HCT116 (cell line): Measurements from ENCODE around the gene RNF141. TPM values are rescaled to one million over a fixed set of nuclear protein-coding genes. Genes with fewer than 3 reads are reported as not detected.

Experiments
- ATAC-seq: fragments of 200-7000 bp; cut with Tn5 transposase; 2 replicates; pipeline ENCODE4 v1.9.1; 2020; ENCODE audit warnings: mild to moderate bottlenecking, moderate library complexity
- BruUV-seq: library from RNA; stranded (reverse); fragments of 400-500 nt; replicated peaks from 2 replicates; lab custom pipeline; 2021; lab: Mats Ljungman, UMichigan
- CTCF ChIA-PET: fragments of 300-600 bp; sonication (Branson Sonifier 250); formaldehyde crosslinking; loops from one replicate; lab custom pipeline; 2021; ENCODE audit warnings: antibody characterized with exemption; lab: Charles Lee
- POLR2A ChIA-PET: fragments of 300-600, 350-600 bp; sonication (Branson Sonifier 250); formaldehyde crosslinking; loops from one replicate; lab custom pipeline; 2021; ENCODE audit warnings: antibody characterized with exemption; lab: Charles Lee
- RAD21 ChIA-PET, 2 experiments: fragments of 300-600 bp; sonication (Branson Sonifier 250); formaldehyde crosslinking; loops; one replicate each; lab custom pipeline; 2023; ENCODE audit warnings: low total read pairs in 2 of 2; ENCODE audit not compliant: uncharacterized antibody in 2 of 2, unreplicated experiment in 2 of 2, low non-redundant PET in 1 of 2; lab: Charles Lee
- DNase-seq: peaks from one replicate; pipeline ENCODE4 v3.0.0-alpha.2; 2010; ENCODE audit warnings: low read depth, low spot score
- H2AFZ ChIP-seq: fragments of 200-600 bp; shearing (Covaris generic), sonication (generic); 2 replicates; pipeline ENCODE4 v1.6.1; 2017; ENCODE audit warnings: low read depth, mixed run types, mixed read lengths, antibody characterized with exemption, low read length; ENCODE audit not compliant: poor library complexity, severe bottlenecking
- H3K27ac ChIP-seq: 2 replicates; pipeline ENCODE4 v1.5.1; 2012; ENCODE audit warnings: low read depth, low read length
- H3K27me3 ChIP-seq: fragments of 200-600 bp; sonication (generic); 2 replicates; pipeline ENCODE4 v1.6.1; 2016; ENCODE audit warnings: mixed run types, low read length, mixed read lengths; ENCODE audit not compliant: insufficient read depth
- H3K36me3 ChIP-seq, 2 experiments: fragments of 200-500 bp in 1 of 2; fragments of 200-600 bp in 1 of 2; sonication (Bioruptor generic) in 1 of 2; sonication (generic) in 1 of 2; 2 replicates each; pipeline versions ENCODE4 v1.5.1 to v1.6.1; 2014 to 2016; ENCODE audit warnings: low read length in 2 of 2, inconsistent platforms in 1 of 2, mixed read lengths in 1 of 2, mixed run types in 1 of 2; ENCODE audit not compliant: insufficient read depth in 2 of 2, control insufficient read depth in 1 of 2
- H3K4me1 ChIP-seq, 2 experiments: fragments of 200-600 bp in 1 of 2; sonication (generic) in 1 of 2; 2 replicates each; pipeline versions ENCODE4 v1.5.1 to v1.6.1; 2012 to 2017; ENCODE audit warnings: low read length in 2 of 2, inconsistent platforms in 1 of 2, mild to moderate bottlenecking in 1 of 2, mixed read lengths in 1 of 2, mixed run types in 1 of 2, moderate library complexity in 1 of 2; ENCODE audit not compliant: insufficient read depth in 2 of 2, control insufficient read depth in 1 of 2
- H3K4me2 ChIP-seq: fragments of 200-600 bp; sonication (generic); 2 replicates; pipeline ENCODE4 v1.6.1; 2017; ENCODE audit warnings: mixed run types, low read length, mixed read lengths
- H3K4me3 ChIP-seq, 2 experiments: fragments of 200-600 bp in 1 of 2; sonication (generic) in 1 of 2; replicated peaks in 1 of 2; 2 replicates each; pipeline ENCODE4 v1.5.1; 2011 to 2016; ENCODE audit warnings: low read length in 2 of 2, control low read depth in 1 of 2, low read depth in 1 of 2, mild to moderate bottlenecking in 1 of 2, mixed read lengths in 1 of 2, mixed run types in 1 of 2
- H3K79me2 ChIP-seq: fragments of 200-600 bp; sonication (generic); 2 replicates; pipeline ENCODE4 v1.6.1; 2017; ENCODE audit warnings: mild to moderate bottlenecking, mixed run types, low read length, moderate library complexity, mixed read lengths; ENCODE audit not compliant: insufficient read depth
- H3K9ac ChIP-seq: fragments of 200-600 bp; sonication (generic); 2 replicates; pipeline ENCODE4 v1.6.1; 2016; ENCODE audit warnings: low read length, mixed read lengths
- H3K9me2 ChIP-seq: fragments of 200-600 bp; sonication (generic), shearing (Covaris generic); 2 replicates; pipeline ENCODE4 v1.6.1; 2017; ENCODE audit warnings: mixed run types, mild to moderate bottlenecking, moderate library complexity; ENCODE audit not compliant: insufficient read depth
- H3K9me3 ChIP-seq, 2 experiments: fragments of 200-500 bp in 1 of 2; fragments of 200-600 bp in 1 of 2; sonication (Bioruptor generic) in 1 of 2; sonication (generic) in 1 of 2; 2 replicates each; pipeline ENCODE4 v1.6.1; 2014 to 2017; ENCODE audit warnings: low read length in 2 of 2, mixed read lengths in 2 of 2, inconsistent platforms in 1 of 2, low read depth in 1 of 2, mild to moderate bottlenecking in 1 of 2, mixed run types in 1 of 2, moderate library complexity in 1 of 2; ENCODE audit not compliant: control insufficient read depth in 1 of 2, insufficient read depth in 1 of 2
- H4K20me1 ChIP-seq: fragments of 200-600 bp; sonication (generic), shearing (Covaris generic); 2 replicates; pipeline ENCODE4 v1.6.1; 2017; ENCODE audit warnings: mixed run types, mild to moderate bottlenecking, moderate library complexity; ENCODE audit not compliant: insufficient read depth
- ATF3 ChIP-seq: IDR thresholded peaks from 2 replicates; pipeline ENCODE4 v1.6.1; 2012
- CBX3 ChIP-seq: IDR thresholded peaks from 2 replicates; pipeline ENCODE4 v1.6.1; 2012; ENCODE audit warnings: low read depth
- CEBPB ChIP-seq: IDR thresholded peaks from 2 replicates; pipeline ENCODE4 v1.6.1; 2012; ENCODE audit warnings: low read depth
- CTCF ChIP-seq, 3 experiments: fragments of 200-600 bp in 1 of 3; sonication (generic) in 1 of 3; IDR thresholded peaks in 2 of 3; conservative IDR thresholded peaks in 1 of 3; 2 replicates each; pipeline ENCODE4 v1.5.1; 2012 to 2017; ENCODE audit warnings: low read depth in 2 of 3, low read length in 2 of 3, antibody characterized with exemption in 1 of 3, borderline replicate concordance in 1 of 3, control low read depth in 1 of 3, mild to moderate bottlenecking in 1 of 3, mixed read lengths in 1 of 3, mixed run types in 1 of 3, moderate library complexity in 1 of 3; ENCODE audit not compliant: insufficient read depth in 1 of 3
- ELF1 ChIP-seq: IDR thresholded peaks from 2 replicates; pipeline ENCODE4 v1.6.1; 2012; ENCODE audit warnings: low read depth, borderline replicate concordance
- EZH2 ChIP-seq: fragments of 200-600 bp; sonication (generic); IDR thresholded peaks from 2 replicates; pipeline ENCODE4 v1.6.1; 2017; ENCODE audit warnings: antibody characterized with exemption, mixed run types
- EZH2phosphoT487 ChIP-seq: fragments of 200-600 bp; IDR thresholded peaks from 2 replicates; pipeline ENCODE4 v1.6.1; 2018; ENCODE audit warnings: antibody characterized with exemption, borderline replicate concordance
- JUND ChIP-seq: IDR thresholded peaks from 2 replicates; pipeline ENCODE4 v1.6.1; 2012
- MAX ChIP-seq: IDR thresholded peaks from 2 replicates; pipeline ENCODE4 v1.6.1; 2012
- SP1 ChIP-seq: IDR thresholded peaks from 2 replicates; pipeline ENCODE4 v1.6.1; 2012; ENCODE audit warnings: low read depth
- SRF ChIP-seq: IDR thresholded peaks from 2 replicates; pipeline ENCODE4 v1.6.1; 2012; ENCODE audit warnings: low read depth
- TCF7L2 ChIP-seq: IDR thresholded peaks from 2 replicates; pipeline ENCODE4 v1.7.0; 2011; ENCODE audit warnings: borderline replicate concordance, inconsistent platforms; ENCODE audit not compliant: insufficient read depth, insufficient read length; ENCODE audit errors: extremely low read depth
- ZBTB33 ChIP-seq: IDR thresholded peaks from 2 replicates; pipeline ENCODE4 v1.6.1; 2011; ENCODE audit warnings: mild to moderate bottlenecking, low read length, moderate library complexity; ENCODE audit not compliant: insufficient replicate concordance; ENCODE audit errors: extremely low read depth
- ZNF274 ChIP-seq: fragments of 200-500 bp; sonication (Bioruptor generic); IDR thresholded peaks from 2 replicates; pipeline ENCODE4 v1.6.1; 2014; ENCODE audit warnings: mild to moderate bottlenecking, low read depth, low read length, inconsistent platforms
- intact Hi-C: fragments of 100-400 bp; cut with micrococcal nuclease; formaldehyde crosslinking; loops from 2 replicates; pipeline ENCODE4 v1.10.0; 2022
- total RNA-seq: library from RNA; stranded (reverse); gene quantifications from one replicate; pipeline ENCODE4 v1.2.1, GENCODE V29; 2021; ENCODE audit not compliant: unreplicated experiment

RNF141 gene
- total RNA-seq, 1 experiment from 2014 or later = 133 TPM

- TF ChIP-seq TCF7L2 = no peak
- TF ChIP-seq ELF1 = no peak
- no peak for TF ChIP-seq EZH2phosphoT487
- no peak for TF ChIP-seq ATF3
- TF ChIP-seq ZBTB33 = no peak
- no peak for TF ChIP-seq CBX3
- TF ChIP-seq SP1 = no peak
Observed at GRCh38 chr11:10499452-10499851, 41.5 kb downstream of the RNF141 start (continued).

- Histone ChIP-seq H2AFZ (no peak overlapping the region), H3K4me3 (no peak overlapping the region), H3K36me3 (peaks cover 6 to 62% of the 10 kb centered on the region in 2 experiments), H3K27ac (no peak overlapping the region), H3K9ac (no peak overlapping the region), H3K27me3 (no peaks in the 10 kb centered on the region), H3K9me3 (no peaks in the 10 kb centered on the region), H3K79me2 (no peaks in the 10 kb centered on the region), H4K20me1 (no peaks in the 10 kb centered on the region), H3K4me1 (no peaks in the 10 kb centered on the region), H3K4me2 (no peak overlapping the region), H3K9me2 (no peaks in the 10 kb centered on the region)
- no TSS peak for BruUV-seq
- DNase-seq = no peak
- CTCF ChIA-PET = no interaction called here
- no peak for ATAC-seq
- intact Hi-C loops = no loop called here
- RAD21 ChIA-PET = no interaction called here
- POLR2A ChIA-PET = no interaction called here
- no peak for TF ChIP-seq MAX
- no peak for TF ChIP-seq CTCF (IDR thresholded peaks at IDR 0.05 in 2 of 3, conservative IDR thresholded peaks at IDR 0.05 in 1 of 3; ENCODE audit: borderline replicate concordance in 1 of 3, insufficient read depth in 1 of 3, low read depth in 2 of 3, low read length in 2 of 3)
- no peak for TF ChIP-seq ELF1
- TF ChIP-seq EZH2 = no peak
- TF ChIP-seq TCF7L2 = no peak
- TF ChIP-seq JUND = no peak
- TF ChIP-seq SRF = no peak
- TF ChIP-seq CEBPB = no peak
- no peak for TF ChIP-seq ZNF274
Observed at GRCh38 chr11:10498426-10499250, 42.3 kb downstream of the RNF141 start.
